Fibroblast of peridontal ligament (primary cell): ENCODE data around the gene PGA3.
"Not testable (repeated sequence)": the region's sequence is repeated elsewhere in the genome, so short reads cannot be mapped to it uniquely, and the experiment has no call there.

Source experiments
- DNase-seq: peaks from one replicate; pipeline ENCODE4 v3.0.0-alpha.2; 2010; ENCODE audit errors: extremely low read depth

Gene PGA3

GRCh38 chr11:61207636-61208310, 4.5 kb downstream of the PGA3 start:
- not testable (repeated sequence) for DNase-seq

- not testable (repeated sequence) for DNase-seq
These were observed 7.3 kb downstream of the PGA3 start for GRCh38 chr11:61210629-61211028.

- DNase-seq, result not testable (repeated sequence)
These were observed 8.1 kb downstream of the PGA3 start for GRCh38 chr11:61211327-61211952.

GRCh38 chr11:61212202-61212601, 8.9 kb downstream of the PGA3 start:
- not testable (repeated sequence) for DNase-seq

- DNase-seq, result not testable (repeated sequence)
These were observed 10.5 kb downstream of the PGA3 start for GRCh38 chr11:61213711-61214324.

GRCh38 chr11:61218306-61218705, 15.0 kb downstream of the PGA3 start:
- DNase-seq, result not testable (repeated sequence)

GRCh38 chr11:61219016-61219415, 15.7 kb downstream of the PGA3 start:
- not testable (repeated sequence) for DNase-seq

- not testable (repeated sequence) for DNase-seq
These were observed 18.7 kb downstream of the PGA3 start, which contains the start of gene PGA4 for GRCh38 chr11:61222047-61222446. Gene PGA4 (plus strand): TSS chr11:61222347. CDS start chr11:61222401, 54 bp downstream.

GRCh38 chr11:61222692-61223091, 19.4 kb downstream of the PGA3 start:
- DNase-seq, result not testable (repeated sequence)

GRCh38 chr11:61226457-61227137, 23.3 kb downstream of the PGA3 start:
- DNase-seq, result not testable (repeated sequence)

- not testable (repeated sequence) for DNase-seq
These were observed 26.1 kb downstream of the PGA3 start for GRCh38 chr11:61229458-61229857.

- DNase-seq, result not testable (repeated sequence)
These were observed 27.7 kb downstream of the PGA3 start for GRCh38 chr11:61231033-61231432.

- not testable (repeated sequence) for DNase-seq
These were observed 28.3 kb downstream of the PGA3 start for GRCh38 chr11:61231585-61231984.

- not testable (repeated sequence) for DNase-seq
These were observed 29.3 kb downstream of the PGA3 start for GRCh38 chr11:61232548-61233145.

- DNase-seq, result not testable (repeated sequence)
These were observed 33.8 kb downstream of the PGA3 start for GRCh38 chr11:61237130-61237529.

- DNase-seq, result not testable (repeated sequence)
These were observed 37.0 kb downstream of the PGA3 start for GRCh38 chr11:61240288-61240687.

GRCh38 chr11:61240875-61241274, 37.6 kb downstream of the PGA3 start, which contains the start of gene PGA5:
Gene PGA5 (plus strand): TSS chr11:61241175. CDS start chr11:61241227, 52 bp downstream.
- DNase-seq, result not testable (repeated sequence)

GRCh38 chr11:61241526-61241925, 38.2 kb downstream of the PGA3 start:
- DNase-seq, result not testable (repeated sequence)

- DNase-seq, result not testable (repeated sequence)
These were observed 42.1 kb downstream of the PGA3 start for GRCh38 chr11:61245284-61245964.

GRCh38 chr11:61248071-61248470, 44.8 kb downstream of the PGA3 start:
- not testable (repeated sequence) for DNase-seq

GRCh38 chr11:61249201-61249600, 45.9 kb downstream of the PGA3 start:
- not testable (repeated sequence) for DNase-seq
